Astrocyte (in vitro differentiated cells and primary cell): ENCODE measurements around the gene ANP32D.

Experiments
- CTCF ChIP-seq: IDR thresholded peaks from 2 replicates; pipeline ENCODE4 v1.5.1; 2011; ENCODE audit warnings: low read depth, mild to moderate bottlenecking, inconsistent platforms, low read length, moderate library complexity; ENCODE audit not compliant: insufficient read depth
- EZH2 ChIP-seq: IDR thresholded peaks from 2 replicates; pipeline ENCODE4 v1.6.1; 2012; ENCODE audit warnings: mild to moderate bottlenecking, low read length, inconsistent platforms; ENCODE audit not compliant: insufficient read depth

GRCh38 chr12:48454667-48455066 is 17.7 kb upstream of the ANP32D start:
- TF ChIP-seq CTCF, result peak; percentile 9
- no peak for TF ChIP-seq EZH2
